ENCODE measurements around the gene RPLP2. TPM values are rescaled to one million over a fixed set of nuclear protein-coding genes. Genes with fewer than 3 reads are reported as not detected.

RPLP2 gene
- total and polyA plus RNA-seq, 2 experiments from 2014 or later = 263 to 726 TPM

- Histone ChIP-seq H3K79me2 (ENCODE audit: insufficient read depth) (peaks cover 38% of the 10 kb centered on the region), H3K4me1 (ENCODE audit: insufficient read depth) (peaks cover 14% of the 10 kb centered on the region), H3F3A (ENCODE audit: insufficient read depth) (no peaks in the 10 kb centered on the region), H3K4me2 (ENCODE audit: unreplicated experiment) (no peak overlapping the region), H3K27ac (no peak overlapping the region), H3K4me3 (no peak overlapping the region), H2AFZ (no peak overlapping the region), H3K9me3 (ENCODE audit: low read depth) (no peaks in the 10 kb centered on the region), H3K9ac (no peak overlapping the region), H3K27me3 (replicated peaks; ENCODE audit: insufficient read depth) (peaks cover 7% of the 10 kb centered on the region; the same call in 1 of the 2 replicates), H3K36me3 (ENCODE audit: low read depth) (peaks cover 3% of the 10 kb centered on the region; the same call in 1 of the 2 replicates), H3K9me2 (ENCODE audit: insufficient read depth) (no peaks in the 10 kb centered on the region), H4K20me1 (ENCODE audit: insufficient read depth) (no peaks in the 10 kb centered on the region)
- 86 to 93% methylated on average over 39 to 53 of the region's 59 CpGs for WGBS, 2 experiments (ENCODE audit: low coverage in 1 of 2, low lambda C conversion rate in 2 of 2, missing lambda C conversion rate in 2 of 2)
- TF ChIP-seq EZH2phosphoT487 (IDR thresholded peaks at IDR 0.05; ENCODE audit: insufficient read depth, low read depth) = no peak
- in situ Hi-C loops (cut with MboI) = no loop called here
- no peak for DNase-seq
Measured at GRCh38 chr11:824292-824880, 14.6 kb downstream of the RPLP2 start.

- H3K36me3 ChIP-seq (ENCODE audit: low read depth) = peaks cover 3% of the 10 kb centered on the region; the same call in 1 of the 2 replicates
- H3K4me3 ChIP-seq = no peak overlapping the region
- DNase-seq = no peak
- no peaks in the 10 kb centered on the region for H3K9me3 ChIP-seq (ENCODE audit: low read depth)
- no peaks in the 10 kb centered on the region for H3F3A ChIP-seq (ENCODE audit: insufficient read depth)
- in situ Hi-C loops (cut with MboI) = no loop called here
- H3K9me2 ChIP-seq (ENCODE audit: insufficient read depth) = no peaks in the 10 kb centered on the region
- H2AFZ ChIP-seq = no peak overlapping the region
- TF ChIP-seq EZH2phosphoT487 (IDR thresholded peaks at IDR 0.05; ENCODE audit: insufficient read depth, low read depth) (no peak), EZH2 (IDR thresholded peaks at IDR 0.05; ENCODE audit: insufficient read depth, poor library complexity, severe bottlenecking) (no peak)
- peaks cover 7% of the 10 kb centered on the region; the same call in 1 of the 2 replicates for H3K27me3 ChIP-seq (replicated peaks; ENCODE audit: insufficient read depth)
- H3K4me2 ChIP-seq (ENCODE audit: unreplicated experiment) = no peak overlapping the region
- H3K27ac ChIP-seq = no peak overlapping the region
- H4K20me1 ChIP-seq (ENCODE audit: insufficient read depth) = no peaks in the 10 kb centered on the region
- H3K79me2 ChIP-seq (ENCODE audit: insufficient read depth) = peaks cover 34% of the 10 kb centered on the region
- H3K4me1 ChIP-seq (ENCODE audit: insufficient read depth) = peaks cover 14% of the 10 kb centered on the region
- no peak overlapping the region for H3K9ac ChIP-seq
- WGBS, 2 experiments (ENCODE audit: low coverage in 1 of 2, low lambda C conversion rate in 2 of 2, missing lambda C conversion rate in 2 of 2) = 74 to 81% methylated on average over 11 of the region's 11 CpGs
Measured at GRCh38 chr11:824942-825341, 15.2 kb downstream of the RPLP2 start.

- Histone ChIP-seq H4K20me1 (ENCODE audit: insufficient read depth) (no peaks in the 10 kb centered on the region), H3K27ac (no peak overlapping the region), H3K9me3 (ENCODE audit: low read depth) (no peaks in the 10 kb centered on the region), H3K9ac (no peak overlapping the region), H3F3A (ENCODE audit: insufficient read depth) (no peaks in the 10 kb centered on the region), H3K36me3 (ENCODE audit: low read depth) (peaks cover 3% of the 10 kb centered on the region; the same call in 1 of the 2 replicates), H3K4me3 (no peak overlapping the region), H3K4me2 (ENCODE audit: unreplicated experiment) (no peak overlapping the region), H3K9me2 (ENCODE audit: insufficient read depth) (no peaks in the 10 kb centered on the region), H3K27me3 (replicated peaks; ENCODE audit: insufficient read depth) (peaks cover 7% of the 10 kb centered on the region; the same call in 1 of the 2 replicates), H2AFZ (no peak overlapping the region), H3K79me2 (ENCODE audit: insufficient read depth) (peaks cover 27% of the 10 kb centered on the region), H3K4me1 (ENCODE audit: insufficient read depth) (peaks cover 13% of the 10 kb centered on the region)
- no peak for DNase-seq
- no peak for TF ChIP-seq EZH2phosphoT487 (IDR thresholded peaks at IDR 0.05; ENCODE audit: insufficient read depth, low read depth)
- no peak for TF ChIP-seq EZH2 (IDR thresholded peaks at IDR 0.05; ENCODE audit: insufficient read depth, poor library complexity, severe bottlenecking)
- in situ Hi-C loops (cut with MboI) = no loop called here
- 86% methylated on average over 12 of the region's 12 CpGs for WGBS, 2 experiments (ENCODE audit: low coverage in 1 of 2, low lambda C conversion rate in 2 of 2, missing lambda C conversion rate in 2 of 2)
Measured at GRCh38 chr11:825366-826226, 15.8 kb downstream of the RPLP2 start.

GRCh38 chr11:826227-826621 lies 16.5 kb downstream of the RPLP2 start:
- Histone ChIP-seq H3K9me3 (ENCODE audit: low read depth) (no peaks in the 10 kb centered on the region), H4K20me1 (ENCODE audit: insufficient read depth) (no peaks in the 10 kb centered on the region), H3K4me2 (ENCODE audit: unreplicated experiment) (no peak overlapping the region), H3K4me3 (no peak overlapping the region), H3K36me3 (ENCODE audit: low read depth) (peaks cover 3% of the 10 kb centered on the region; the same call in 1 of the 2 replicates), H3K4me1 (ENCODE audit: insufficient read depth) (peaks cover 7% of the 10 kb centered on the region), H2AFZ (no peak overlapping the region), H3K9me2 (ENCODE audit: insufficient read depth) (no peaks in the 10 kb centered on the region), H3K27ac (no peak overlapping the region), H3K9ac (no peak overlapping the region), H3K27me3 (replicated peaks; ENCODE audit: insufficient read depth) (peaks cover 7% of the 10 kb centered on the region; the same call in 1 of the 2 replicates), H3K79me2 (ENCODE audit: insufficient read depth) (peaks cover 22% of the 10 kb centered on the region), H3F3A (ENCODE audit: insufficient read depth) (no peaks in the 10 kb centered on the region)
- no peak for DNase-seq
- in situ Hi-C loops (cut with MboI) = no loop called here
- 73 to 77% methylated on average over 8 to 9 of the region's 9 CpGs for WGBS, 2 experiments (ENCODE audit: low coverage in 1 of 2, low lambda C conversion rate in 2 of 2, missing lambda C conversion rate in 2 of 2)
- TF ChIP-seq EZH2phosphoT487 (IDR thresholded peaks at IDR 0.05; ENCODE audit: insufficient read depth, low read depth) (no peak), EZH2 (IDR thresholded peaks at IDR 0.05; ENCODE audit: insufficient read depth, poor library complexity, severe bottlenecking) (no peak)

Measured in GM23248 (cell line).